ENCODE results near the gene DHX32. TPM values are rescaled to one million over a fixed set of nuclear protein-coding genes. Genes with fewer than 3 reads are reported as not detected.
"Not testable (repeated sequence)": the region's sequence is repeated elsewhere in the genome, so short reads cannot be mapped to it uniquely, and the experiment has no call there.

DHX32 gene
- polyA plus RNA-seq, 1 donor (not counting 4 experiments of a cell fraction or from before 2014, with no cell fraction given): 48.3 TPM

DNA sequence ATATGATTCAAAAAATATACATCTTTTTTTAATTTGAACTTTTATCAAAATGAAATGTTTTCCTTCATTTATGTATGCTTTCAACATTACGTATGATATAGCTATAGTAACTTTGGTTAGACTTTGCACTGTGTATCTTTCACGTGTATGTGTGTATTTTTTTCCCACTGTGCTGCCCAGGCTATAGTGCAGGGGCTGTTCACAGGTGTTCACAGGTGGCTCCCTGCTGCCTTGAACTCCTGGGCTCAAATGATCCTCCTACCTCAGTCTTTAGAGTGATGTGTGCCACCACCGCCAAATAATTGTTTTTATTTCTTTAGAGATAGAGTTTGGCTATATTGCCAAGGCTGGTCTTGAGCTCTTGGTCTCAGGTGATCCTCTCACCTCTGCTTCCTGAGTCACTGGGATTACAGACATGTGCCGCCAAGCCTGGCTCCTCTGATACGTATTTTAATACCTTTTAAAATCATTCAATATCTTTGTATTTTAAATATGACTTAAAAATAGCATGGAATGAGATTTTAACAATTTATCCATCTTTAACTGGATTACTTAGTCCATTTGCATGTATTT is 44.3 kb upstream of the DHX32 start:
- no peak overlapping the region for H3K9ac ChIP-seq (ENCODE audit: control insufficient read depth, extremely low read depth, insufficient read depth, low read length)
- H3K79me2 ChIP-seq (ENCODE audit: control insufficient read depth, insufficient read depth, low read length): no peaks in the 10 kb centered on the region
- H3K36me3 ChIP-seq (ENCODE audit: control insufficient read depth in 2 of 2, extremely low read depth in 1 of 2, insufficient read depth in 2 of 2, low read length in 2 of 2): no peaks in the 10 kb centered on the region
- dilution Hi-C loops (cut with MboI; ENCODE audit: extremely low pct_ligation_motif_present, low sequenced_read_pairs): no loop called here
- no peak overlapping the region for H3K27ac ChIP-seq (ENCODE audit: control insufficient read depth, insufficient read depth, low read length)
- H3K9me1 ChIP-seq (ENCODE audit: control insufficient read depth, extremely low read depth, insufficient read depth, low read length): no peaks in the 10 kb centered on the region
- no peaks in the 10 kb centered on the region for H3K27me3 ChIP-seq (ENCODE audit: control insufficient read depth, extremely low read depth, insufficient read depth, low read length)
- TF ChIP-seq EZH2 (IDR thresholded peaks at IDR 0.05; ENCODE audit: low read length): no peak
- TF ChIP-seq, protein P1, sequence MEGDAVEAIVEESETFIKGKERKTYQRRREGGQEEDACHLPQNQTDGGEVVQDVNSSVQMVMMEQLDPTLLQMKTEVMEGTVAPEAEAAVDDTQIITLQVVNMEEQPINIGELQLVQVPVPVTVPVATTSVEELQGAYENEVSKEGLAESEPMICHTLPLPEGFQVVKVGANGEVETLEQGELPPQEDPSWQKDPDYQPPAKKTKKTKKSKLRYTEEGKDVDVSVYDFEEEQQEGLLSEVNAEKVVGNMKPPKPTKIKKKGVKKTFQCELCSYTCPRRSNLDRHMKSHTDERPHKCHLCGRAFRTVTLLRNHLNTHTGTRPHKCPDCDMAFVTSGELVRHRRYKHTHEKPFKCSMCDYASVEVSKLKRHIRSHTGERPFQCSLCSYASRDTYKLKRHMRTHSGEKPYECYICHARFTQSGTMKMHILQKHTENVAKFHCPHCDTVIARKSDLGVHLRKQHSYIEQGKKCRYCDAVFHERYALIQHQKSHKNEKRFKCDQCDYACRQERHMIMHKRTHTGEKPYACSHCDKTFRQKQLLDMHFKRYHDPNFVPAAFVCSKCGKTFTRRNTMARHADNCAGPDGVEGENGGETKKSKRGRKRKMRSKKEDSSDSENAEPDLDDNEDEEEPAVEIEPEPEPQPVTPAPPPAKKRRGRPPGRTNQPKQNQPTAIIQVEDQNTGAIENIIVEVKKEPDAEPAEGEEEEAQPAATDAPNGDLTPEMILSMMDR (optimal IDR thresholded peaks at IDR 0.05 in 1 of 3, IDR thresholded peaks at IDR 0.05 in 1 of 3, conservative IDR thresholded peaks at IDR 0.05 in 1 of 3; ENCODE audit: extremely low read depth in 1 of 3, insufficient read depth in 2 of 3, low read length in 3 of 3): no peak
- peaks cover 2% of the 10 kb centered on the region for H3K9me3 ChIP-seq (ENCODE audit: control insufficient read depth, low read depth, low read length)
- H3K4me3 ChIP-seq (ENCODE audit: control insufficient read depth in 2 of 3, extremely low read depth in 1 of 3, insufficient read depth in 2 of 3, low read depth in 1 of 3, low read length in 3 of 3): no peak overlapping the region
- no peak for DNase-seq (ENCODE audit: low read depth, low spot score)
- H3K4me1 ChIP-seq (ENCODE audit: control insufficient read depth, extremely low read depth, insufficient read depth, low read length): no peaks in the 10 kb centered on the region
- H3K4me2 ChIP-seq (ENCODE audit: control insufficient read depth, extremely low read depth, insufficient read depth, low read depth, low read length): no peak overlapping the region
- no peak for FAIRE-seq
- H4K20me1 ChIP-seq (ENCODE audit: control insufficient read depth, extremely low read depth, insufficient read depth, low read length): no peaks in the 10 kb centered on the region
- no peak overlapping the region for H2AFZ ChIP-seq (ENCODE audit: control insufficient read depth, low read length)

DNA sequence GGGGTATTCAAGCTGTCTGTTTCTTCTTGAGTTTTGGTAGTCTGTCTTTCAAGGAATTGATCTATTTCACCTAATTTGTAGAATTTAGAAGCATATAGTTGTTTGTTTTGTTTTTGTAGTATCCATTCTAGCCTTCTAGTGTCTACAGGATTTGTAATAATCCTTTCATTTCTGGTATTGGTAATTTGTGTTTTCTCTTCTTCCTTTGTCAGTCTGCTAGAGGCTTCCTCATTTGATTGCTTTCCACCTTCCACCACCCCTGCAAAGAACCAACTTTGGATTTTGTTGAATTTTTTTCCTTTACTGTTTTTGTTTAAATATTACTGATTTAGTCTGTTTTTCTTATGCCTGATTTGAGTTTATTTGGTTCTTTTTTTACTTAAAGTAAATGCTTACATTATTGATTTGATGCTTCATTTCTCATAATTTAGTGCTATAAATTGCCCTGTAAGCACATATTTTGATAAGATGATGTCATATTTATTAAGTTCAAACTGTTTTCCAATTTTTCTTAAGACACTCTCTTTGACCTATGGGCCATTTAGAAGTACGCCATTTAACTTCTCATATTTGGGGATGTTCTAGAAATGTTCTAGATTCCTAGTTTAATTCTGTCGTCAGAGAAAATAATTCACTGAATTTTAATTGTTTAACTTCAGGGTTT is 40.7 kb upstream of the DHX32 start:
- DNase-seq (ENCODE audit: low read depth, low spot score); H3K4me1 ChIP-seq (ENCODE audit: control insufficient read depth, extremely low read depth, insufficient read depth, low read length); H2AFZ ChIP-seq (ENCODE audit: control insufficient read depth, low read length); H3K9me1 ChIP-seq (ENCODE audit: control insufficient read depth, extremely low read depth, insufficient read depth, low read length); H3K9ac ChIP-seq (ENCODE audit: control insufficient read depth, extremely low read depth, insufficient read depth, low read length); H4K20me1 ChIP-seq (ENCODE audit: control insufficient read depth, extremely low read depth, insufficient read depth, low read length); H3K79me2 ChIP-seq (ENCODE audit: control insufficient read depth, insufficient read depth, low read length); H3K4me2 ChIP-seq (ENCODE audit: control insufficient read depth, extremely low read depth, insufficient read depth, low read depth, low read length); H3K27ac ChIP-seq (ENCODE audit: control insufficient read depth, insufficient read depth, low read length); H3K4me3 ChIP-seq (ENCODE audit: control insufficient read depth in 2 of 3, extremely low read depth in 1 of 3, insufficient read depth in 2 of 3, low read depth in 1 of 3, low read length in 3 of 3); H3K9me3 ChIP-seq (ENCODE audit: control insufficient read depth, low read depth, low read length); H3K36me3 ChIP-seq (ENCODE audit: control insufficient read depth in 2 of 2, extremely low read depth in 1 of 2, insufficient read depth in 2 of 2, low read length in 2 of 2); dilution Hi-C loops (cut with MboI; ENCODE audit: extremely low pct_ligation_motif_present, low sequenced_read_pairs); FAIRE-seq; H3K27me3 ChIP-seq (ENCODE audit: control insufficient read depth, extremely low read depth, insufficient read depth, low read length): not testable (repeated sequence)

DNA sequence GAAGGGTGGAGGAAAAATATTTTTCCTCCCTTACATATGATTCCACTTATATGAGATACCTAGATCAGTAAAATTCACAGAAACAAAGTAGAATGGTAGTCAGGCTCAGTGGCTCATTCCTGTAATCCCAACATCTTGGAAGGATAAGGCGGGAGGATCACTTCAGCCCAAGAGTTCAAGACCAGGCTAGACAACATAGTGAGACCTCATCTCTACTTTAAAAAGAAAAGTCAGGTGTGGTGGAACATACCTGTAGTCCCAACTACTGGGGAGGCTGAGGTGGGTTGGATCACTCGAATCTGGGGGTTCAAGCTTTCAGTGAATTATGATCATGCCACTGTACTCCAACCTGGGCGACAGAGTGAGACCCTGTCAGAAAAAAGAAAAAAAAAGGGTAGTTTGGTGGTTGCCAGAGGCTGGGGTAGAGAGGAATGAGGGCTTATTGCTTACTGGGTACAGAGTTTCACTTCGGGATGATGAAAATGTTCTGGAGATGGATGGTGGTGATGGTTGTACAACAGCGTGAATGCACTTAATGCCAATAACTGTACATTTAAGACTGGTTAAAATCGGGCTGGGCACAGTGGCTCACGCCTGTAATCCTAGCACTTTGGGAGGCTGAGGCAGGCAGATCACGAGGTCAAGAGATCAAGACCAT is 36.7 kb upstream of the DHX32 start:
- H3K4me2 ChIP-seq (ENCODE audit: control insufficient read depth, extremely low read depth, insufficient read depth, low read depth, low read length); DNase-seq (ENCODE audit: low read depth, low spot score); dilution Hi-C loops (cut with MboI; ENCODE audit: extremely low pct_ligation_motif_present, low sequenced_read_pairs); H3K79me2 ChIP-seq (ENCODE audit: control insufficient read depth, insufficient read depth, low read length); H3K27me3 ChIP-seq (ENCODE audit: control insufficient read depth, extremely low read depth, insufficient read depth, low read length); H3K9me3 ChIP-seq (ENCODE audit: control insufficient read depth, low read depth, low read length); H4K20me1 ChIP-seq (ENCODE audit: control insufficient read depth, extremely low read depth, insufficient read depth, low read length); H3K4me3 ChIP-seq (ENCODE audit: control insufficient read depth in 2 of 3, extremely low read depth in 1 of 3, insufficient read depth in 2 of 3, low read depth in 1 of 3, low read length in 3 of 3); H2AFZ ChIP-seq (ENCODE audit: control insufficient read depth, low read length); H3K27ac ChIP-seq (ENCODE audit: control insufficient read depth, insufficient read depth, low read length); FAIRE-seq; H3K9me1 ChIP-seq (ENCODE audit: control insufficient read depth, extremely low read depth, insufficient read depth, low read length); H3K36me3 ChIP-seq (ENCODE audit: control insufficient read depth in 2 of 2, extremely low read depth in 1 of 2, insufficient read depth in 2 of 2, low read length in 2 of 2); H3K4me1 ChIP-seq (ENCODE audit: control insufficient read depth, extremely low read depth, insufficient read depth, low read length); H3K9ac ChIP-seq (ENCODE audit: control insufficient read depth, extremely low read depth, insufficient read depth, low read length): not testable (repeated sequence)
